Measurements from ENCODE around the gene SEC22C.
"Not testable (repeated sequence)": the region's sequence is repeated elsewhere in the genome, so short reads cannot be mapped to it uniquely, and the experiment has no call there.

SEC22C gene

GRCh38 chr3:42579346-42579745 is 2.4 kb downstream of the SEC22C start:
- DNase-seq: not testable (repeated sequence)

- DNase-seq: no peak
Observed at GRCh38 chr3:42578054-42578453, 3.7 kb downstream of the SEC22C start.

- DNase-seq: no peak
Observed at GRCh38 chr3:42575137-42575741, 6.5 kb downstream of the SEC22C start.

GRCh38 chr3:42572278-42572677 is 9.5 kb downstream of the SEC22C start:
- DNase-seq: no peak

- no peak for DNase-seq
Observed at GRCh38 chr3:42569593-42570142, 12.1 kb downstream of the SEC22C start.

- DNase-seq: no peak
Observed at GRCh38 chr3:42562047-42562907, 19.5 kb downstream of the SEC22C start.

GRCh38 chr3:42557854-42558253 is 23.9 kb downstream of the SEC22C start:
- DNase-seq: no peak

- not testable (repeated sequence) for DNase-seq
Observed at GRCh38 chr3:42556817-42557216, 24.9 kb downstream of the SEC22C start.

- DNase-seq: no peak
Observed at GRCh38 chr3:42556089-42556632, 25.6 kb downstream of the SEC22C start.

GRCh38 chr3:42552830-42553229 is 28.9 kb downstream of the SEC22C start:
- DNase-seq: no peak

GRCh38 chr3:42550250-42550649 is 31.5 kb downstream of the SEC22C start:
- no peak for DNase-seq

GRCh38 chr3:42549131-42549530 is 32.6 kb downstream of the SEC22C start:
- DNase-seq: no peak

GRCh38 chr3:42547401-42547945 is 34.3 kb downstream of the SEC22C start:
- DNase-seq: no peak

GRCh38 chr3:42546691-42547213 is 35.0 kb downstream of the SEC22C start:
- DNase-seq: no peak

- no peak for DNase-seq
Observed at GRCh38 chr3:42545284-42545900, 36.4 kb downstream of the SEC22C start.

GRCh38 chr3:42544492-42545283 is 37.1 kb downstream of the SEC22C start:
- DNase-seq: no peak

GRCh38 chr3:42541079-42541478 is 40.7 kb downstream of the SEC22C start:
- DNase-seq: no peak

- peak in 1 of 2 experiments; percentile 8 for DNase-seq
Observed at GRCh38 chr3:42539871-42540714, 41.7 kb downstream of the SEC22C start.

- no peak for DNase-seq
Observed at GRCh38 chr3:42537350-42537749, 44.4 kb downstream of the SEC22C start.

- DNase-seq: no peak
Observed at GRCh38 chr3:42535981-42536784, 45.6 kb downstream of the SEC22C start.

Measured in NCI-H187 (cell line).